Tibial nerve (tissue), 4 donors: ENCODE results near the gene NFAT5. TPM values are rescaled to one million over a fixed set of nuclear protein-coding genes. Genes with fewer than 3 reads are reported as not detected.

Experiments used
- DNase-seq, 2 donors: peaks; one replicate each; pipeline ENCODE4 v3.0.0-alpha.2; 2019; ENCODE audit warnings: low spot score in 2 of 2
- H3K27ac ChIP-seq, 4 donors: fragments of 200-600 bp; sonication (generic) in 3 of 4; one replicate each; pipeline ENCODE4 v1.5.1; 2017 to 2019; ENCODE audit warnings: mild to moderate bottlenecking in 1 of 4
- H3K27me3 ChIP-seq, 2 donors: fragments of 200-600 bp; sonication (generic) in 1 of 2; one replicate each; pipeline versions ENCODE4 v1.5.1 to v1.6.0; 2017 to 2019
- H3K36me3 ChIP-seq, 3 donors: fragments of 200-600 bp; sonication (generic); one replicate each; pipeline ENCODE4 v1.5.1; 2018 to 2019
- H3K4me1 ChIP-seq, 4 donors: fragments of 200-600 bp; sonication (generic) in 3 of 4; one replicate each; pipeline ENCODE4 v1.5.1; 2017 to 2019
- H3K4me3 ChIP-seq, 4 donors: fragments of 200-600 bp; sonication (generic) in 3 of 4; one replicate each; pipeline ENCODE4 v1.5.1; 2017 to 2019; ENCODE audit warnings: mild to moderate bottlenecking in 1 of 4, moderate library complexity in 1 of 4
- H3K9me3 ChIP-seq, 4 donors: fragments of 200-600 bp; sonication (generic) in 3 of 4; one replicate each; pipeline ENCODE4 v1.5.1; 2017 to 2019
- CTCF ChIP-seq, 5 experiments: fragments of 200-600 bp in 3 of 5; fragments of 450-650 bp in 2 of 5; sonication (generic) in 3 of 5; IDR thresholded peaks; one replicate each; pipeline ENCODE4 v1.5.1; 2016 to 2019; ENCODE audit warnings: antibody characterized with exemption in 5 of 5, mild to moderate bottlenecking in 3 of 5, moderate library complexity in 2 of 5
- EP300 ChIP-seq, 2 donors: sonication (generic); formaldehyde crosslinking; IDR thresholded peaks; one replicate each; pipeline ENCODE4 v1.6.1; 2017; ENCODE audit warnings: antibody characterized with exemption in 2 of 2, mild to moderate bottlenecking in 1 of 2
- POLR2A ChIP-seq, 2 donors: fragments of 450-650 bp; IDR thresholded peaks; one replicate each; pipeline ENCODE4 v1.6.1; 2017; ENCODE audit warnings: antibody characterized with exemption in 2 of 2, mild to moderate bottlenecking in 2 of 2, moderate library complexity in 2 of 2
- WGBS, 2 donors: methylation state at CpG; one replicate each; pipeline ENCODE4 v1.1.5; 2018; 5-methylcytosine and 5-hydroxymethylcytosine counted together
- total RNA-seq, 4 donors: library from RNA; depleted of rRNA; stranded (reverse); fragments of >200 nt; gene quantifications; one replicate each; pipeline ENCODE4 v1.1.0, GENCODE V29; 2016

The NFAT5 gene
- total RNA-seq, 4 donors from 2014 or later = 53.2 to 61.4 (median 57.5) TPM

GRCh38 chr16:69522041-69522578 lies 43.7 kb upstream of the NFAT5 start:
- no peak for DNase-seq
- no peak for TF ChIP-seq POLR2A (IDR thresholded peaks at IDR 0.05)
- no peak for TF ChIP-seq EP300 (IDR thresholded peaks at IDR 0.05)
- no peak for TF ChIP-seq CTCF (IDR thresholded peaks at IDR 0.05)
- H3K9me3 ChIP-seq = peaks cover 0 to under 1% (median 0%) of the 10 kb centered on the region in 4 donors
- no peak overlapping the region for H3K4me3 ChIP-seq
- H3K36me3 ChIP-seq = no peaks in the 10 kb centered on the region
- H3K4me1 ChIP-seq = no peaks in the 10 kb centered on the region
- no peaks in the 10 kb centered on the region for H3K27me3 ChIP-seq
- no peak overlapping the region for H3K27ac ChIP-seq
- WGBS, 2 donors = 93% methylated on average over 5 of the region's 5 CpGs

- Histone ChIP-seq H3K27me3 (no peaks in the 10 kb centered on the region), H3K27ac (no peak overlapping the region), H3K4me1 (no peaks in the 10 kb centered on the region), H3K9me3 (no peaks in the 10 kb centered on the region), H3K4me3 (no peak overlapping the region), H3K36me3 (no peaks in the 10 kb centered on the region)
- 93 to 97% methylated on average over 7 of the region's 7 CpGs for WGBS, 2 donors
- no peak for DNase-seq
- TF ChIP-seq EP300 (IDR thresholded peaks at IDR 0.05) (no peak), POLR2A (IDR thresholded peaks at IDR 0.05) (no peak), CTCF (IDR thresholded peaks at IDR 0.05) (no peak)
Measured at GRCh38 chr16:69522732-69523404, 42.9 kb upstream of the NFAT5 start.

GRCh38 chr16:69523566-69524305 lies 42.0 kb upstream of the NFAT5 start:
- Histone ChIP-seq H3K4me3 (no peak overlapping the region), H3K36me3 (no peaks in the 10 kb centered on the region)

GRCh38 chr16:69526831-69527655 lies 38.7 kb upstream of the NFAT5 start:
- peaks cover 0 to 16% (median 2%) of the 10 kb centered on the region in 4 donors for H3K4me1 ChIP-seq
- WGBS, 2 donors = 88 to 92% methylated on average over 11 of the region's 11 CpGs

More at GRCh38 chr16:69523566-69524305, 42.0 kb upstream of the NFAT5 start:
- H3K4me1 ChIP-seq = no peaks in the 10 kb centered on the region
- no peaks in the 10 kb centered on the region for H3K27me3 ChIP-seq
- 87 to 90% methylated on average over 13 of the region's 13 CpGs for WGBS, 2 donors
- H3K9me3 ChIP-seq = no peaks in the 10 kb centered on the region
- DNase-seq = no peak
- no peak overlapping the region for H3K27ac ChIP-seq
- no peak for TF ChIP-seq POLR2A (IDR thresholded peaks at IDR 0.05)
- TF ChIP-seq CTCF (IDR thresholded peaks at IDR 0.05) = no peak
- TF ChIP-seq EP300 (IDR thresholded peaks at IDR 0.05) = no peak

More at GRCh38 chr16:69526831-69527655, 38.7 kb upstream of the NFAT5 start:
- no peak for TF ChIP-seq POLR2A (IDR thresholded peaks at IDR 0.05)
- no peak for TF ChIP-seq CTCF (IDR thresholded peaks at IDR 0.05)
- TF ChIP-seq EP300 (IDR thresholded peaks at IDR 0.05) = no peak
- H3K27me3 ChIP-seq = no peaks in the 10 kb centered on the region
- H3K9me3 ChIP-seq = no peaks in the 10 kb centered on the region
- no peak for DNase-seq
- H3K27ac ChIP-seq = no peak overlapping the region
- no peaks in the 10 kb centered on the region for H3K36me3 ChIP-seq
- H3K4me3 ChIP-seq = no peak overlapping the region
